HUES48 (cell line): ENCODE results near the gene RANBP9.

Source experiments
- H3K27ac ChIP-seq: one replicate; pipeline ENCODE4 v1.7.0; 2013; ENCODE audit warnings: low read depth, low read length, inconsistent platforms
- H3K27me3 ChIP-seq: 2 replicates; pipeline ENCODE4 v1.6.1; 2013; ENCODE audit warnings: mild to moderate bottlenecking, low read length; ENCODE audit not compliant: control insufficient read depth, insufficient read depth
- H3K36me3 ChIP-seq: 2 replicates; pipeline ENCODE4 v1.6.1; 2013; ENCODE audit warnings: low read length; ENCODE audit not compliant: control insufficient read depth, insufficient read depth
- H3K4me1 ChIP-seq: 2 replicates; pipeline ENCODE4 v1.6.1; 2013; ENCODE audit warnings: mild to moderate bottlenecking, low read length; ENCODE audit not compliant: control insufficient read depth, insufficient read depth
- H3K4me3 ChIP-seq: 2 replicates; pipeline ENCODE4 v1.5.1; 2013; ENCODE audit warnings: mild to moderate bottlenecking, low read depth, low read length
- H3K9ac ChIP-seq: 2 replicates; pipeline ENCODE4 v1.6.1; 2013; ENCODE audit warnings: mild to moderate bottlenecking, low read depth, low read length, moderate library complexity
- H3K9me3 ChIP-seq: 2 replicates; pipeline ENCODE4 v1.6.1; 2013; ENCODE audit warnings: low read length; ENCODE audit not compliant: control insufficient read depth, insufficient read depth

Gene RANBP9

GRCh38 chr6:13617066-13617465 is 94.6 kb downstream of the RANBP9 start:
- H3K36me3 ChIP-seq: peaks cover 54% of the 10 kb centered on the region
- H3K4me3 ChIP-seq: no peak overlapping the region
- no peaks in the 10 kb centered on the region for H3K9me3 ChIP-seq
- no peak overlapping the region for H3K9ac ChIP-seq
- H3K4me1 ChIP-seq: peaks cover 9% of the 10 kb centered on the region; the same call in 1 of the 2 replicates
- H3K27me3 ChIP-seq: no peaks in the 10 kb centered on the region
- no peak overlapping the region for H3K27ac ChIP-seq

- no peaks in the 10 kb centered on the region for H3K27me3 ChIP-seq
- peak overlapping the region; percentile 100 for H3K4me3 ChIP-seq
- H3K36me3 ChIP-seq: peaks cover 40% of the 10 kb centered on the region
- H3K9ac ChIP-seq: peak overlapping the region; percentile 87
- peak overlapping the region; percentile 78 for H3K27ac ChIP-seq
- H3K4me1 ChIP-seq: peaks cover 9% of the 10 kb centered on the region; the same call in 1 of the 2 replicates
- no peaks in the 10 kb centered on the region for H3K9me3 ChIP-seq
Measured at GRCh38 chr6:13615792-13616120, 95.9 kb downstream of the RANBP9 start.

GRCh38 chr6:13614926-13615791 is 96.5 kb downstream of the RANBP9 start, which contains the start of gene NOL7:
Gene NOL7, plus strand, starts transcription at chr6:13615335. Its CDS starts 24 bp downstream, at chr6:13615359.
- H3K27ac ChIP-seq: peak within 1 kb of the TSS; percentile 78
- peaks cover 9% of the 10 kb centered on the region; the same call in 1 of the 2 replicates for H3K4me1 ChIP-seq
- peaks cover 35% of the 10 kb centered on the region for H3K36me3 ChIP-seq
- H3K9me3 ChIP-seq: no peaks in the 10 kb centered on the region
- peak within 1 kb of the TSS; percentile 91 for H3K9ac ChIP-seq
- no peaks in the 10 kb centered on the region for H3K27me3 ChIP-seq
- H3K4me3 ChIP-seq: peak within 1 kb of the TSS; percentile 100

- Histone ChIP-seq H3K36me3 (peaks cover 26% of the 10 kb centered on the region), H3K9me3 (no peaks in the 10 kb centered on the region), H3K27me3 (no peaks in the 10 kb centered on the region), H3K27ac (peak overlapping the region; percentile 73), H3K4me3 (peak overlapping the region; percentile 100), H3K9ac (peak overlapping the region; percentile 91), H3K4me1 (peaks cover 9% of the 10 kb centered on the region; the same call in 1 of the 2 replicates)
Measured at GRCh38 chr6:13614126-13614925, 97.3 kb downstream of the RANBP9 start.

- no peak overlapping the region for H3K27ac ChIP-seq
- H3K9ac ChIP-seq: no peak overlapping the region
Measured at GRCh38 chr6:13613029-13613594, 98.5 kb downstream of the RANBP9 start.

GRCh38 chr6:13611715-13612114 is 99.9 kb downstream of the RANBP9 start:
- H3K4me3 ChIP-seq: no peak overlapping the region
- H3K4me1 ChIP-seq: peaks cover 9% of the 10 kb centered on the region; the same call in 1 of the 2 replicates
- H3K27me3 ChIP-seq: no peaks in the 10 kb centered on the region
- no peak overlapping the region for H3K9ac ChIP-seq
- peaks cover 2% of the 10 kb centered on the region for H3K36me3 ChIP-seq
- no peaks in the 10 kb centered on the region for H3K9me3 ChIP-seq
- no peak overlapping the region for H3K27ac ChIP-seq

More at GRCh38 chr6:13613029-13613594, 98.5 kb downstream of the RANBP9 start:
- no peaks in the 10 kb centered on the region for H3K9me3 ChIP-seq
- H3K27me3 ChIP-seq: no peaks in the 10 kb centered on the region
- H3K4me3 ChIP-seq: no peak overlapping the region
- peaks cover 9% of the 10 kb centered on the region; the same call in 1 of the 2 replicates for H3K4me1 ChIP-seq
- peaks cover 16% of the 10 kb centered on the region for H3K36me3 ChIP-seq

- Histone ChIP-seq H3K36me3 (peaks cover 30% of the 10 kb centered on the region), H3K27ac (no peak overlapping the region), H3K9me3 (no peaks in the 10 kb centered on the region), H3K4me1 (no peaks in the 10 kb centered on the region), H3K4me3 (no peak overlapping the region), H3K9ac (no peak overlapping the region), H3K27me3 (no peaks in the 10 kb centered on the region)
Measured at GRCh38 chr6:13605634-13606033, 106.0 kb downstream of the RANBP9 start.

- Histone ChIP-seq H3K4me3 (no peak overlapping the region), H3K9ac (no peak overlapping the region), H3K27ac (no peak overlapping the region), H3K27me3 (no peaks in the 10 kb centered on the region), H3K36me3 (peaks cover 35% of the 10 kb centered on the region), H3K4me1 (no peaks in the 10 kb centered on the region), H3K9me3 (no peaks in the 10 kb centered on the region)
Measured at GRCh38 chr6:13604546-13605416, 106.9 kb downstream of the RANBP9 start.

GRCh38 chr6:13604135-13604534 is 107.5 kb downstream of the RANBP9 start:
- Histone ChIP-seq H3K4me1 (no peaks in the 10 kb centered on the region), H3K9ac (no peak overlapping the region), H3K27ac (no peak overlapping the region), H3K36me3 (peaks cover 38% of the 10 kb centered on the region), H3K9me3 (no peaks in the 10 kb centered on the region), H3K4me3 (no peak overlapping the region), H3K27me3 (no peaks in the 10 kb centered on the region)

GRCh38 chr6:13600036-13600435 is 111.6 kb downstream of the RANBP9 start:
- Histone ChIP-seq H3K27me3 (no peaks in the 10 kb centered on the region), H3K9me3 (no peaks in the 10 kb centered on the region), H3K36me3 (peaks cover 59% of the 10 kb centered on the region), H3K4me1 (no peaks in the 10 kb centered on the region), H3K9ac (no peak overlapping the region), H3K27ac (no peak overlapping the region), H3K4me3 (no peak overlapping the region)
